K562 treated with DMSO at 1 percent for 12 hours (cell line): ENCODE results near the gene ABO. TPM values are rescaled to one million over a fixed set of nuclear protein-coding genes. Genes with fewer than 3 reads are reported as not detected.

Source experiments
- total RNA-seq: library from RNA; unstranded; fragments of 300-600 nt; gene quantifications from 2 replicates; pipeline ENCODE4 v1.2.3, GENCODE V29; 2022; ENCODE audit not compliant: insufficient read depth

ABO gene
- total RNA-seq: 2.8 and 9.1 TPM in 2 replicates

DNA sequence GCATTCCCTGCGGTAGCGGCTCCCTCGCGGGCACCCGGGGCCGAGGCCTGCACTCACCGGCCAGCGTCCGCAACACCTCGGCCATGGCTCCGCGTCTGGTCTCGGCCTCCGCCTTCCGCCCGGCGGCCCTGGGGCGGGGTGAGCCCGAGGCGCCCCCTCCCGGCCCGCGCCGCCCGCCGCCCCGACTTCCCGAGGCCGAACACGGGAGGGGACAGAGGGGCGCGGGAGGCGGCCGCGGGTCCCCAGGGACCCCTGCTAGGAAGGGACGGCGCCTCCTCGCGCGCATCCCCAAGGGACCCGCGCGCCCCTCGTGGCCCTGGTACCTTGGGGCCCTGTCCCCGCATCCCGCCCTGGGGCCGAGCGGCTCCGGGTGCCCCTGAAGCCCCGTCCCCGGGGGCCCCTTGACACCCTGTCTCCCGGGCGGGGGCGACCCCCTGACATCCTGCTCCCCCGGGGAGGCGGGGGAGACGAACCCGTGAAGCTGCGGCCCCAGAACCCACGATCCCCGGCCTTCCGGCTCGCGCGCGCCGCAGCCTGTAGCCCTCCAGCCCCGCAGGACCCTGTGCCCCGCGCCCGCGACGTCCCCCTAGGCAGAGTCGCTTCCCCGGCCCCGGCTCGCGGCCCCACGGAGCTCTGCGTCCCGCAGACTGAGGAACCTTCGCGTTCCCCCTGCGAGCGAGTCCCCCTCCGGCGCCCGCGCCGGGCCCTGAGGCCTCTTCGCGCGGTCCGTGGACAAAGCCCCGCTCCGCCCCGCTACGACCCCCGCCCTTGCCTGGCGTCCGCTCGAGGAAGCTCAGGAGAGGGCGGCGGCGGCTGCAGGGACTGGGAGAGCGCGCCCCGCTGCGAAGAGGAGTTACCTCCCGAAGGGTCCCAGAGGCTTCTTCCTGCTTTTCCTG lies at the start of gene ABO:
ABO (minus strand) TSS at position 97 of the 896 bp plus-strand sequence.

DNA sequence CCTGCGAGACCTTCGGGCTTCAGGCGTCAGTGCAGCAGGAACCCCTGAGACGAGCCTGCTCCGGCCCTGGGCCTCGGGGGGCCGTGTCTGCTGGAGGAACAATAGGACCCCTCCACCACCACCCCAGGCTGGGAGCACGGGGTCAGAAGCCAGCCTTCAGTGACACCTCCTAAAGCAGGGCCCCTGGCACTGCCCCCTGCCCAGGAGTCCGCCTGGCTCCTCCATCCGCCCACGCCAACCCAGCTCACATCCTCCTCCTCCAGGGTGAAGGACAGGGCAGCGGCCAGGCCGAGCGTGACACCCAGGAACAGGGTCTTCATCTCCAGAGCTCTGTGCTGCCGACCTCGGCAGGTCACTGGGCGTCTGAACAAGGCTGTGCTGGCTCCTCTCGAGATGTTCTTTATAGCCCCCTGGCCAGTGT lies 66.1 kb downstream of the ABO start, which contains the start of gene OBP2B:
OBP2B (minus strand) TSS at position 371 of the 421 bp plus-strand sequence; CDS start at position 320, 51 bp downstream.

Other genes starting within 250 kb of the ABO start
- 83.7 and 101 TPM in 2 replicates for gene GTF3C5, start 244.2 kb downstream of the ABO start, total RNA-seq
- gene CEL, start 213.2 kb downstream of the ABO start, total RNA-seq: 0.91 and 1.7 TPM in 2 replicates
- 30.9 and 43.2 TPM in 2 replicates for gene RALGDS, start 154.0 kb downstream of the ABO start, total RNA-seq
- 11.1 and 16.4 TPM in 2 replicates for gene GBGT1, start 111.3 kb downstream of the ABO start, total RNA-seq
- not detected in 2 replicates for gene OBP2B, start 66.0 kb downstream of the ABO start, total RNA-seq
- 13.2 and 16.9 TPM in 2 replicates for gene SURF6, start 61.0 kb upstream of the ABO start, total RNA-seq
- 23.0 and 30.7 TPM in 2 replicates for gene MED22, start 72.9 kb upstream of the ABO start, total RNA-seq
- 5,716 and 6,453 TPM in 2 replicates for gene RPL7A, start 73.0 kb upstream of the ABO start, total RNA-seq
- gene SURF1, start 81.3 kb upstream of the ABO start, total RNA-seq: 43.4 and 51.5 TPM in 2 replicates
- gene SURF2, start 81.3 kb upstream of the ABO start, total RNA-seq: 43.8 and 66.8 TPM in 2 replicates
- 123 and 195 TPM in 2 replicates for gene SURF4, start 100.9 kb upstream of the ABO start, total RNA-seq
- 1.1 TPM in 1 of 2 replicates, not detected in the other for gene STKLD1, start 101.2 kb upstream of the ABO start, total RNA-seq
- 20.1 and 25.7 TPM in 2 replicates for gene REXO4, start 142.8 kb upstream of the ABO start, total RNA-seq
- 0.52 TPM in 1 of 2 replicates, not detected in the other for gene ADAMTS13, start 147.2 kb upstream of the ABO start, total RNA-seq
- gene CACFD1, start 184.8 kb upstream of the ABO start, total RNA-seq: 11.0 and 11.3 TPM in 2 replicates
- gene SLC2A6, start 203.9 kb upstream of the ABO start, total RNA-seq: 0.98 and 2.2 TPM in 2 replicates
- not detected in 2 replicates for gene MYMK, start 249.8 kb upstream of the ABO start, total RNA-seq